Astrocyte (in vitro differentiated cells and primary cell): Measurements from ENCODE around the gene NT5C. TPM values are rescaled to one million over a fixed set of nuclear protein-coding genes. Genes with fewer than 3 reads are reported as not detected.

Experiments
- DNase-seq: peaks from one replicate; pipeline ENCODE4 v3.0.0-alpha.2; 2010; ENCODE audit warnings: low read depth
- FAIRE-seq: peaks from 2 replicates; lab custom pipeline; 2011; peaks lifted over from hg19 to GRCh38; lab: Jason Lieb, UNC
- H2AFZ ChIP-seq: 2 replicates; pipeline ENCODE4 v1.6.0; 2012; ENCODE audit warnings: low read depth, low read length, inconsistent platforms
- H3K27ac ChIP-seq: 2 replicates; pipeline ENCODE4 v1.5.1; 2011; ENCODE audit warnings: low read depth, low read length, inconsistent platforms
- H3K27me3 ChIP-seq: 2 replicates; pipeline ENCODE4 v1.6.0; 2011; ENCODE audit warnings: low read length, inconsistent platforms; ENCODE audit not compliant: insufficient read depth
- H3K36me3 ChIP-seq: 2 replicates; pipeline ENCODE4 v1.5.1; 2011; ENCODE audit warnings: low read length, inconsistent platforms; ENCODE audit not compliant: insufficient read depth
- H3K4me1 ChIP-seq: 2 replicates; pipeline ENCODE4 v1.5.1; 2011; ENCODE audit warnings: low read length, inconsistent platforms; ENCODE audit not compliant: insufficient read depth
- H3K4me2 ChIP-seq: 2 replicates; pipeline ENCODE4 v1.6.0; 2012; ENCODE audit warnings: low read length, inconsistent platforms
- H3K4me3 ChIP-seq: 2 replicates; pipeline ENCODE4 v1.5.1; 2011; ENCODE audit warnings: low read depth, mild to moderate bottlenecking, low read length, inconsistent platforms; ENCODE audit not compliant: insufficient read depth
- H3K79me2 ChIP-seq: 2 replicates; pipeline ENCODE4 v1.6.0; 2012; ENCODE audit warnings: mild to moderate bottlenecking, low read length, inconsistent platforms; ENCODE audit not compliant: insufficient read depth
- H3K9ac ChIP-seq: 2 replicates; pipeline ENCODE4 v1.6.0; 2012; ENCODE audit warnings: mild to moderate bottlenecking, low read length, inconsistent platforms
- H3K9me3 ChIP-seq: 2 replicates; pipeline ENCODE4 v1.5.1; 2012; ENCODE audit warnings: low read depth, mild to moderate bottlenecking, low read length, inconsistent platforms; ENCODE audit not compliant: insufficient read depth
- H4K20me1 ChIP-seq: 2 replicates; pipeline ENCODE4 v1.6.0; 2012; ENCODE audit warnings: low read length, inconsistent platforms; ENCODE audit not compliant: insufficient read depth
- H3K27ac Mint-ChIP-seq: one replicate; pipeline ENCODE4 v1.8.0; 2021; ENCODE audit warnings: mild to moderate bottlenecking, mixed read lengths; ENCODE audit not compliant: unreplicated experiment
- H3K27me3 Mint-ChIP-seq: one replicate; pipeline ENCODE4 v1.8.0; 2021; ENCODE audit warnings: low read depth, mixed read lengths; ENCODE audit not compliant: unreplicated experiment
- H3K36me3 Mint-ChIP-seq: one replicate; pipeline ENCODE4 v1.8.0; 2021; ENCODE audit warnings: low read depth, mixed read lengths; ENCODE audit not compliant: unreplicated experiment
- H3K4me1 Mint-ChIP-seq: one replicate; pipeline ENCODE4 v1.8.0; 2021; ENCODE audit warnings: low read depth, mixed read lengths; ENCODE audit not compliant: unreplicated experiment
- H3K4me3 Mint-ChIP-seq: one replicate; pipeline ENCODE4 v1.8.0; 2021; ENCODE audit warnings: mild to moderate bottlenecking, moderate library complexity, mixed read lengths; ENCODE audit not compliant: unreplicated experiment
- H3K9me3 Mint-ChIP-seq: one replicate; pipeline ENCODE4 v1.8.0; 2021; ENCODE audit warnings: mild to moderate bottlenecking, mixed read lengths; ENCODE audit not compliant: unreplicated experiment
- CTCF ChIP-seq: IDR thresholded peaks from 2 replicates; pipeline ENCODE4 v1.5.1; 2011; ENCODE audit warnings: low read depth, mild to moderate bottlenecking, inconsistent platforms, low read length, moderate library complexity; ENCODE audit not compliant: insufficient read depth
- EZH2 ChIP-seq: IDR thresholded peaks from 2 replicates; pipeline ENCODE4 v1.6.1; 2012; ENCODE audit warnings: mild to moderate bottlenecking, low read length, inconsistent platforms; ENCODE audit not compliant: insufficient read depth
- total RNA-seq: library from RNA; stranded (reverse); gene quantifications from 2 replicates; pipeline ENCODE4 v1.2.1, GENCODE V29; 2021

NT5C gene
- total RNA-seq, 1 donor from 2014 or later, result 29.5 TPM

DNA sequence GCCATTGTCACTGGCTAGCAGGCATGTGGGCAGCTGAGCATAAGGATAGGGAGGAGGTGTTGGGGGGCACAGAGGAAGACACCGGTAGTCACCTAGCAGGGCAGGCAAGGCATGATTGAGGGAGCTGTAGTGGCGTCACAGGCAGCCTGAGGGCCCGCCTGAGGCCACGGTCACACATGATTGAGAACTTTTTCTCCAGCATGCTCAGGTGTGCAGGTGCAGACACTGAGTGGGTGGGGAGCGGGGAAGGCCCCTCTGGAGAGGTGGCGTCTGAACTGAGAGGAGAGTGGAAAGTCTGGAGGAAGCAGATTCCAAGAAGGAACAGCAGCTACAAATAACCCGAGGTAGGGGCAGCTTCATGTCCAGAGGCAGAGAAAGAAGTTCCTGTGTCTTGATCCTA is 32.7 kb downstream of the NT5C start:
- H3K79me2 ChIP-seq, result no peaks in the 10 kb centered on the region
- no peaks in the 10 kb centered on the region for H3K27me3 ChIP-seq
- no peaks in the 10 kb centered on the region for H3K27me3 Mint-ChIP-seq
- H3K4me1 ChIP-seq, result peaks cover 5% of the 10 kb centered on the region
- H3K36me3 Mint-ChIP-seq, result peaks cover 7% of the 10 kb centered on the region
- H3K36me3 ChIP-seq, result no peaks in the 10 kb centered on the region
- no peak overlapping the region for H3K4me3 ChIP-seq
- no peak overlapping the region for H2AFZ ChIP-seq
- no peaks in the 10 kb centered on the region for H3K9me3 ChIP-seq
- DNase-seq (no peak), FAIRE-seq (no peak)
- H3K4me2 ChIP-seq, result no peak overlapping the region
- peaks cover 5% of the 10 kb centered on the region for H3K4me1 Mint-ChIP-seq
- no peak overlapping the region for H3K27ac ChIP-seq
- TF ChIP-seq EZH2 (no peak), CTCF (no peak)
- no peaks in the 10 kb centered on the region for H4K20me1 ChIP-seq
- no peak overlapping the region for H3K9ac ChIP-seq
- no peaks in the 10 kb centered on the region for H3K9me3 Mint-ChIP-seq
- no peak overlapping the region for H3K4me3 Mint-ChIP-seq
- H3K27ac Mint-ChIP-seq, result peak overlapping the region; percentile 56

GRCh38 chr17:75097865-75098264 is 33.7 kb downstream of the NT5C start:
- Histone ChIP-seq H3K4me2 (no peak overlapping the region), H3K4me1 (peaks cover 5% of the 10 kb centered on the region), H3K4me3 (no peak overlapping the region), H3K27me3 (no peaks in the 10 kb centered on the region), H3K79me2 (no peaks in the 10 kb centered on the region), H3K27ac (no peak overlapping the region), H2AFZ (no peak overlapping the region), H3K9ac (no peak overlapping the region), H3K36me3 (no peaks in the 10 kb centered on the region), H3K9me3 (no peaks in the 10 kb centered on the region), H4K20me1 (no peaks in the 10 kb centered on the region)
- no peak for FAIRE-seq
- Mint-ChIP-seq H3K4me3 (no peak overlapping the region), H3K4me1 (peaks cover 5% of the 10 kb centered on the region), H3K27ac (no peak overlapping the region), H3K27me3 (no peaks in the 10 kb centered on the region), H3K9me3 (no peaks in the 10 kb centered on the region), H3K36me3 (peaks cover 7% of the 10 kb centered on the region)
- no peak for DNase-seq
- TF ChIP-seq EZH2, result no peak
- TF ChIP-seq CTCF, result no peak

- Mint-ChIP-seq H3K9me3 (no peaks in the 10 kb centered on the region), H3K27ac (peak overlapping the region; percentile 75), H3K4me3 (no peak overlapping the region), H3K36me3 (peaks cover 5% of the 10 kb centered on the region), H3K27me3 (no peaks in the 10 kb centered on the region), H3K4me1 (peaks cover 16% of the 10 kb centered on the region)
- H3K4me3 ChIP-seq, result no peak overlapping the region
- H3K27ac ChIP-seq, result peak overlapping the region; percentile 19
- peak; percentile 68 for DNase-seq
- H3K79me2 ChIP-seq, result no peaks in the 10 kb centered on the region
- no peak overlapping the region for H3K9ac ChIP-seq
- no peaks in the 10 kb centered on the region for H3K27me3 ChIP-seq
- no peaks in the 10 kb centered on the region for H3K36me3 ChIP-seq
- no peaks in the 10 kb centered on the region for H4K20me1 ChIP-seq
- TF ChIP-seq EZH2 (no peak), CTCF (no peak)
- no peaks in the 10 kb centered on the region for H3K9me3 ChIP-seq
- FAIRE-seq, result no peak
- peak overlapping the region; percentile 75 for H3K4me2 ChIP-seq
- H3K4me1 ChIP-seq, result peaks cover 9% of the 10 kb centered on the region
- peak overlapping the region; percentile 1 for H2AFZ ChIP-seq
Observed at GRCh38 chr17:75096082-75096625, 35.4 kb downstream of the NT5C start.
